SKM-1 treated with dmso at 0.1 percent for 144 hours (cell line): ENCODE results near the gene A2M.
"Not testable (repeated sequence)": the region's sequence is repeated elsewhere in the genome, so short reads cannot be mapped to it uniquely, and the experiment has no call there.

Experiments used
- DNase-seq: peaks from one replicate; lab custom pipeline; 2025; ENCODE audit not compliant: unreplicated experiment; lab: John Stamatoyannopoulos, UW

The A2M gene

GRCh38 chr12:9115731-9116559, at the start of gene A2M:
A2M (minus strand) TSS chr12:9115919; CDS start chr12:9115849, 70 bp downstream.
- no peak for DNase-seq

DNA sequence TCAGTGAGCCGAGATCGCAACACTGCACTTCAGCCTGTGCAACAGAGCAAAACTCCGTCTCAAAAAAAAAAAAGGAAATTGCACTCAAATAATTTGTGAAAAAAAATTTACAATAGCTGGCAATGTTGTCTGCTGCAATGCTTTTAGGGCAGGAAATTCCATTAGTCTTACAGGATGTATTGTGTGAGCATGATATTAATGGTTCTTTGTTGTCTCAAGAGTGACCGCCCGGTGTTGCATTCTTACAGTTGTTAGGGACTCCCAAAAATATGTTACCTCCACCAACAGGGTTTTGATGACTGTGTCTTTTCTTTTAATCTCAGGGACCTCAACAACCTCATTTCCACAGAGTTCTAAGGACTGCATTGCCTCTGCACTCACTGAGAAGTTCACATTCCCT, 47.7 kb upstream of the A2M start:
- no peak for DNase-seq

GRCh38 chr12:9156119-9156518, 40.4 kb upstream of the A2M start:
- no peak for DNase-seq

GRCh38 chr12:9149372-9149771, 33.7 kb upstream of the A2M start:
- no peak for DNase-seq

- DNase-seq, result no peak
Observed at GRCh38 chr12:9148926-9149325, 33.2 kb upstream of the A2M start.

- DNase-seq, result no peak
Observed at GRCh38 chr12:9147461-9147860, 31.7 kb upstream of the A2M start.

- DNase-seq, result no peak
Observed at GRCh38 chr12:9144730-9145106, 29.0 kb upstream of the A2M start.

GRCh38 chr12:9143929-9144729, 28.4 kb upstream of the A2M start:
- DNase-seq, result no peak

GRCh38 chr12:9143137-9143536, 27.4 kb upstream of the A2M start:
- no peak for DNase-seq

DNA sequence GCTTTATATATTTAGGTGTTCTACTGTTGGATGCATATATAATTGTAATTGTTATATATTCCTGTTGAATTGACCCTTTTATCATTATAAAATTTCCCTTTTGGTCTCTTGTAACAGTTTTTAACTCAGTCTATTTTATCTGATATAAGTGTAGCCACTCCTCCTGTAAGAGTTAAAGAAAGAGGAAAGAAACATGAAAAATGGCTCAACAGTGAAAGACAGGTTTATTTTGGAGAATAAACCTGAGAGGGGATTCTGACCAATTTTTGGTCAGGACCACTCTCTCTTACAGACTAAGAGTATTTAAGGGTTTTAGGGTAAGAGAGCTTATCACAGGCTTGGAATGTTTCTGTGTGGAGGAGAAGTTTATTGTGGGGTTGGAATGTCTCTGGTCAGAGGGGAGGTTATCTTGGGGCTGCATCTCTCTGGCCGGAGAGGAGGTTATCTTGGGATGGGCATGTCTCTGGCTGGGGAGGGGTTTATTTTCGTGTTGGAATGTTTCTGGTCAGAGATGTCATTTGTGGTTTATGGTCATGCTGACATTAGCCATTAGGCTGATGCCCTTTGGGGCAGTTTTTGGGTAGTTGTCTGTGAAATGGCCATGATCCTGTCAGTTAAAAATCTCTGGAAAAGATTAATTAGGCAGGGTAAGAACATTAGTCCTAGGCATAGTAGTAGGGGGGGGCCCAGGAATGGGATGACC, 24.0 kb upstream of the A2M start:
- not testable (repeated sequence) for DNase-seq

GRCh38 chr12:9135903-9136310, 20.2 kb upstream of the A2M start:
- DNase-seq, result no peak

DNA sequence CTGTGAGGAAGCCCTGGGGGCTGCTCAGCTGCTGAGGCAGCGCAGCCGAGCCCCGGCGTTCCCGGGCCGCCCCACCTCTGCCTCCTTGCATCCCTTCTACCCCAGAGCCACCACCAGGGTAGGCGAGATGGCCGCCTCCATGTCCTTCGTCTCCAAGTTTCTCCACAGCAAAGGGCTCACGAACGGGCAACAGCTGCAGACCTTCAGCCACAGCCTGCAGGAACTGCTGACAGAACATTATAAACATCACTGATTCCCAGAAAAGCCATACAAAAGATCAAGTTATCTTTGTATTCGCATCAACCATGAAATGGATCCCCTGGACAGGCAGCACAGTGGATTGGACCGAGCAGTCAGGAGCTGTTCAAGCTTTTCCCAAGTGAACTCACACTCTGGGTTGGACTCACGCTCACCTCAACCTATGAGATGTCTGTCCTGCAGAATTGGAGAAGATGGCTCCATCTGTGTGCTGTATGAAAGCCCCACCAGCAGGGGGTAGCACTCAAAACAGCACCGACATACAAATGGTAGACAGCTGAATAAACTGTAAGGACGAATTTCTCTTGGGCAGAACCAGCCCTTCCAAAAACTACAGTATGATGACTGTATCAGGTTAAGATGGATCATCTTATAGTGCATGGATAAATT, 19.4 kb upstream of the A2M start:
- no peak for DNase-seq

DNA sequence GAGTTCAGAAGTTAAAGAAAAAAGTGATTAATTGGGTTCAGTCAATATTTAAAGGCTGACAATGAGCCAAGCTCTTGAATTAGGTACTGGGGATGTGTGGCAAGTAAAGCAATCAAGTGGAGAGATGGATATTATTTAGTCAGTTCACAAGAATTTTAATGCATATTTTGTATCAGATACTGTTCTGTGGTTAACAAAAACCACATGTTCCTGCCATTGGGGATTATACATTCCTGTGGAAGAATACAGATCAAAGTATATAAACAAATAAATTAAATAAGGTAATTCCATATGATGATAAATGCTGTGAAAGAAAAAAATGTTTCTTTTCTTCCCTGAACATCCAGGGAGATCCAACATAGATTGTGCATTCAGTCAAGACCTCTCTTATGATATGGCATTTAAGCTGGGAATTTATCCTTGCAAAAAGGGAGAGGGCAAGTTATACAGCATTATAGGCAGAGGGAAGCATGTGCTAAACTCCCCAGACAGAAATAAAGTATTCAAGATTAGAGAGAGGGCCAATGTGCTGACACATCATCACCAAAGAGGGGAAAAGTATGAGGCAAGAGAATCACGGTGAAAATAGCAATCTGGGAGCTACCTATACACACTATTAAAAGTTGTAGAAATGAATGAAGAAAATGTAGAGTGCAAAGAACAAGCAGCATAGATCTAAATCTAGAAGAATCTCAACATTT, 17.6 kb upstream of the A2M start:
- no peak for DNase-seq

DNA sequence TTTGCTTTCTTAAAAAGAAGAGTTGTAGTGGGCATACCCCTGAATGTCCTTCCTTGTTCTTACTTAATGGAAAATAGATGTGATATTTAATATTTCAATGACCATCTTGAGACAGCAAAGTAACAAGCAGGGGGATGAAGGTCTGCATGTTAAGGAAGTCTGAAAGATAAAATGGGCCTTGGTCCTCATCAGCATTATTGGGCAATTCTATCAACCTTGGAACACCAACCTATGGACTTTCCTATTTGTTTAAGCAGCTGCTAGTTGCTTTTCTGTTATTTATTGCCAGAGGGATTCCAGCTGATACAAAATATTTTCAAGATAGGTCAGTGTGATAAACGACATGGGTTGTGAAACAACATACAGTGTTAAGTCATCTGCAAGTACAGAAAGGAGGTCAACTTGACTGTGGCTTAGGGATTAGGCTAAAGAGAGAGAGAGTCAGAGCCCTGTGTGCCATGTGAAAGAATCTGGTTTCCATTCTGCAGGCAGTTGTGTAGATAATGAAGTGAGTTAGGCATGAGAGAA, 16.4 kb upstream of the A2M start:
- DNase-seq, result no peak

DNA sequence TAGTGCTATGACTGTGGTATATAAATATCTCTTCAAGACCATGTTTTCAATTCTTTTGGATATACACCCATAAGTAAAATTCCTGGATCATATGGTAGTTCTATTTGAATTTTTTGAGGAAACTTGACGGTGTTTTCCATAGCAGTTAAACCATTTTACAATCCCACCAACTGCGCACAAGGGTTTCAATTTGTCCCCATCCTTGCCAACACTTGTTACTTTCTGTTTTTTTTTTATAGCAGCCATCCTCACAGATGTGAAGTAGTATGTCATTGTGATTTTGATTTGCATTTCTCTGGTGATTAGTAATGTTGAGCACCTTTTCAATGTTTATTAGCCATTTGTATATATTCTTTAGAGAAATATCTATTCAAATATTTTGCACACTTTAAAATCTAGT, 14.5 kb upstream of the A2M start:
- no peak for DNase-seq

GRCh38 chr12:9127936-9128663, 12.4 kb upstream of the A2M start:
- no peak for DNase-seq

DNA sequence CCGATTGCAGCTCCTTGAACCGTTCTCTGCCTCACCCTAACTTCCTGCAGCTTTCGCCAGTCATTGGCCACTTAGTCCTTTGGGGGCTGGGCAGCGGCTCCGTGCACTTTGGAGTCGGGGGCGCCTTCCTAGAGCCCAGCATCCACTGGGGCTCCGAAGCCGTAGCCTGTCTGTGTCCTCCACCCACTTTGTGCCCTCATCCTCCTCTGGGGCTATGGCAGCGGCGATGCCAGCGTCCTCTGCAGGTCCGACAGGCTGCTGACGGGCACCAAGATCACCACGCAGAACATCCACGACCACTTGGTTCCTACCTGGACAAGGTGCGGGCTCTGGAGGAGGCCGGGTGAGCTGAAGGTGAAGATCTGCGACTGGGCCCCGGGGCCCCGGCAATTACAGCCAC, 11.8 kb upstream of the A2M start:
- DNase-seq, result no peak

DNA sequence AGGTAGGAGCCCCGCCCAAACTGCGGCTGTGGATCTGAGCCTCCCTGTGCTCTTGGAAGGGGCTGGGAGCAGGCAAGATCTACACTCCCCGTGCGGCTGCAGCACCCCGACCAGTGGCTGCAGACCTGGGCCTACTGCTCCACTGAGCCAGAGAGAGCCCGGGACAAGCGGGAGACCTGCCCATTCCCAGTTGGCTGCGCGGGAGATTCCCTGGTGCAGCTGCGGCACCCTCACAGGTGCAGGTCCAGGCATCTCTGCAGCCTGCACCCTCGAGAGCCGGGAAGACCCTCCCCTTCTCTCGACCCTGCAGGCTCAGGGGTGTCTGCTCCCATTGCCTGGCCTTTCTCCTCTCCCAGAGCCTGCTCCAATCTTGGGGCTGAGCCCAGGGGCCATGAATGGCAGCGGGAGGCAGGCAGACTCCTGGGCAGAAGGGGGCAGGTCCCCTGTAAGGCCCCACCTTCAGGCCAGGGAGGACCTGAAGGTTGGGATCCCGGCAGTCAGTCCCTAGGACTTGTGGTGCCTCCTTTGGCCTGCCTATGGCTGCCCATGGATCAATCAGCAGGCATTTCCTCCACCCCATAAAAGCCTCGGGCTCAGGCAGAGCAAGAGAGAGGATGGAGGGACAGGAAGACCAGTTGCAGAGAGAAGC, 8.8 kb upstream of the A2M start:
- no peak for DNase-seq

DNA sequence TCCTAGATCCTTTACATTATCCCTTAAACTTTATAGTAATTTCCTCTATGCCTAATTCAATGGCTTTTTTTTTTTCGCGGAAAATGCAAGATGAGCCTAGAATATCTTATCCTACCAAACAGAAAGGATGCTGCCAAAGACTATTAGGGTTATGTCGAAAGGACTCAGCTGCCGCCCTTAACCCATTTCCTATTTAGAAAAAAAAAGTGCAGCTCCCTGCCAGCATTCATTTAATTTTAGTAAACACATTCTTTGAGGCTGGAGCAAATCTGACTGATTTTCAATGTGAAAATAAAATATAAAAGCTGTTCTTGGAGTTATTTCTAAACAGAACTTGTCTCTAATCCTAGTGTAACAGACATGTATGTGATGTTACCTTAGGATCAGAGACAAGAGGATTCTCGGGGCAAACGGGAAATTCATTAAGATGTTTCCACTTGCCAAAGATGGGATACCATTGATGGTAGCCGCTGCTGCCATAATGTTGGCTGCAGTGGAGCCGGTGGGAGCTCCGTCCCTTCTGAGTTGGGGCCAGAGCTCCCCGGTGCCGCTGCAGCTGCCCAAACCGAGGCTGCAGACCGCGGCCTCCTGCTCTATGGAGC, 8.2 kb upstream of the A2M start:
- no peak for DNase-seq
